Endothelial cell of umbilical vein (primary cell): ENCODE data around the gene TOP2A. TPM values are rescaled to one million over a fixed set of nuclear protein-coding genes. Genes with fewer than 3 reads are reported as not detected.
A peak's percentile ranks its signal among the peaks of the same experiment; 100 is the strongest.

Experiments used
- BruUV-seq: library from RNA; stranded (reverse); fragments of 400-500 nt; replicated peaks from 2 replicates; lab custom pipeline; 2021; lab: Mats Ljungman, UMichigan
- CTCF ChIA-PET: fragments of 300-600, 350-600 bp; sonication (Branson Sonifier 250); formaldehyde crosslinking; loops from one replicate; lab custom pipeline; 2021; ENCODE audit warnings: antibody characterized with exemption, inconsistent platforms; lab: Charles Lee
- POLR2A ChIA-PET: fragments of 300-600, 350-600 bp; sonication (Branson Sonifier 250); formaldehyde crosslinking; loops from one replicate; lab custom pipeline; 2021; ENCODE audit warnings: antibody characterized with exemption, inconsistent platforms; lab: Charles Lee
- DNase-seq: peaks from one replicate; pipeline ENCODE4 v3.0.0-alpha.2; 2011; ENCODE audit warnings: low read depth, low spot score
- FAIRE-seq: peaks from 2 replicates; lab custom pipeline; 2011; peaks lifted over from hg19 to GRCh38; lab: Jason Lieb, UNC
- H2AFZ ChIP-seq: 2 replicates; pipeline ENCODE4 v1.6.0; 2012; ENCODE audit warnings: low read depth, low read length, control low read depth, inconsistent platforms
- H3K27ac ChIP-seq: 2 replicates; pipeline ENCODE4 v1.5.1; 2011; ENCODE audit warnings: low read depth, mild to moderate bottlenecking, control low read depth, low read length, moderate library complexity; ENCODE audit not compliant: insufficient read depth
- H3K27me3 ChIP-seq, 2 experiments: 2 replicates each; pipeline versions ENCODE4 v1.6.0 to v1.6.1; 2011; ENCODE audit warnings: low read length in 2 of 2, mixed read lengths in 1 of 2; ENCODE audit not compliant: control insufficient read depth in 2 of 2, insufficient read depth in 2 of 2
- H3K36me3 ChIP-seq, 2 experiments: 2 replicates in 1 of 2; 3 replicates in 1 of 2; pipeline ENCODE4 v1.5.1; 2011; ENCODE audit warnings: low read length in 2 of 2, mild to moderate bottlenecking in 1 of 2, moderate library complexity in 1 of 2; ENCODE audit not compliant: control insufficient read depth in 2 of 2, insufficient read depth in 2 of 2; ENCODE audit errors: extremely low read depth in 1 of 2
- H3K4me1 ChIP-seq: 3 replicates; pipeline ENCODE4 v1.5.1; 2011; ENCODE audit warnings: mild to moderate bottlenecking, low read length; ENCODE audit not compliant: control insufficient read depth, insufficient read depth; ENCODE audit errors: extremely low read depth
- H3K4me2 ChIP-seq: 2 replicates; pipeline ENCODE4 v1.6.1; 2011; ENCODE audit warnings: low read length, control low read depth, mixed read lengths; ENCODE audit not compliant: insufficient read depth
- H3K4me3 ChIP-seq, 3 experiments: fragments of 200-600 bp in 1 of 3; sonication (generic), shearing (Covaris generic) in 1 of 3; replicated peaks in 1 of 3; 2 replicates each; pipeline ENCODE4 v1.5.1; 2011 to 2016; ENCODE audit warnings: control low read depth in 3 of 3, low read length in 3 of 3, mild to moderate bottlenecking in 2 of 3, inconsistent platforms in 1 of 3, low read depth in 1 of 3, moderate library complexity in 1 of 3; ENCODE audit not compliant: insufficient read depth in 1 of 3
- H3K79me2 ChIP-seq: 2 replicates; pipeline ENCODE4 v1.6.0; 2012; ENCODE audit warnings: low read length, inconsistent platforms; ENCODE audit not compliant: control insufficient read depth, insufficient read depth
- H3K9ac ChIP-seq: replicated peaks from 2 replicates; pipeline ENCODE3; 2011; ENCODE audit warnings: low read length, control low read depth; ENCODE audit not compliant: insufficient read depth; ENCODE audit errors: extremely low read depth
- H3K9me1 ChIP-seq: replicated peaks from 3 replicates; pipeline ENCODE4 v1.6.0; 2011; ENCODE audit warnings: mild to moderate bottlenecking, low read length; ENCODE audit not compliant: control insufficient read depth, insufficient read depth; ENCODE audit errors: extremely low read depth
- H3K9me3 ChIP-seq: replicated peaks from 2 replicates; pipeline ENCODE4 v1.5.1; 2012; ENCODE audit warnings: low read length, inconsistent platforms; ENCODE audit not compliant: control insufficient read depth, insufficient read depth
- H4K20me1 ChIP-seq: replicated peaks from 2 replicates; pipeline ENCODE3; 2011; ENCODE audit warnings: mild to moderate bottlenecking, low read length; ENCODE audit not compliant: control insufficient read depth, insufficient read depth; ENCODE audit errors: extremely low read depth
- CTCF ChIP-seq, 2 donors: IDR thresholded peaks; 1 replicate in 1 of 2; 2 replicates in 1 of 2; pipeline ENCODE4 v1.5.1; 2011; ENCODE audit warnings: low read length in 2 of 2, mild to moderate bottlenecking in 2 of 2, moderate library complexity in 2 of 2, control low read depth in 1 of 2, inconsistent platforms in 1 of 2, low read depth in 1 of 2; ENCODE audit not compliant: insufficient read depth in 1 of 2; ENCODE audit errors: extremely low read depth in 1 of 2
- EZH2 ChIP-seq: IDR thresholded peaks from 2 replicates; pipeline ENCODE4 v1.6.1; 2012; ENCODE audit warnings: borderline replicate concordance, low read depth, mild to moderate bottlenecking, moderate library complexity, low read length, inconsistent platforms; ENCODE audit not compliant: severe bottlenecking
- FOS ChIP-seq: IDR thresholded peaks from 2 replicates; pipeline ENCODE4 v1.6.1; 2011; ENCODE audit warnings: mild to moderate bottlenecking, low read length, moderate library complexity, borderline replicate concordance; ENCODE audit not compliant: insufficient read depth
- GATA2 ChIP-seq: IDR thresholded peaks from 2 replicates; pipeline ENCODE4 v1.7.0; 2011; ENCODE audit warnings: low read depth, mild to moderate bottlenecking, moderate library complexity, mixed read lengths, low read length; ENCODE audit not compliant: insufficient read length, insufficient read depth
- JUN ChIP-seq: IDR thresholded peaks from 2 replicates; pipeline ENCODE4 v1.6.1; 2011; ENCODE audit warnings: borderline replicate concordance, low read depth; ENCODE audit not compliant: insufficient read length, insufficient read depth
- MAX ChIP-seq: IDR thresholded peaks from 2 replicates; pipeline ENCODE4 v1.6.1; 2011; ENCODE audit not compliant: insufficient read depth, insufficient read length
- MYC ChIP-seq: IDR thresholded peaks from one replicate; pipeline ENCODE4 v1.6.1; 2011; ENCODE audit warnings: mild to moderate bottlenecking, low read depth, low read length
- POLR2A ChIP-seq: IDR thresholded peaks from 2 replicates; pipeline ENCODE4 v1.6.1; 2012; ENCODE audit warnings: low read depth, mild to moderate bottlenecking, control low read depth, low read length
- POLR2AphosphoS5 ChIP-seq: IDR thresholded peaks from 2 replicates; pipeline ENCODE4 v1.6.1; 2012; ENCODE audit warnings: low read depth, mild to moderate bottlenecking, control low read depth, low read length, moderate library complexity; ENCODE audit not compliant: insufficient read depth
- dilution Hi-C: fragments of 300-500 bp; cut with MboI; formaldehyde crosslinking; loops from one replicate; pipeline ENCODE4 v1.15.0; 2019; ENCODE audit warnings: low sequenced_read_pairs; ENCODE audit not compliant: extremely low pct_ligation_motif_present
- intact Hi-C: fragments of 100-400 bp; cut with micrococcal nuclease; formaldehyde crosslinking; loops from one replicate; pipeline ENCODE4 v1.10.0; 2022
- polyA plus RNA-seq, 4 experiments: library from polyadenylated mRNA; depleted of rRNA in 3 of 4; stranded (reverse) in 3 of 4; unstranded in 1 of 4; fragments of >200 nt; gene quantifications; 2 replicates each; pipeline versions ENCODE4 v1.2.1 to v1.2.3, GENCODE V29; 2011 to 2012; ENCODE audit warnings: missing spikeins in 1 of 4
- total RNA-seq: library from RNA; stranded (reverse); gene quantifications from 2 replicates; pipeline ENCODE4 v1.2.3, GENCODE V29; 2021

TOP2A gene
- total and polyA plus RNA-seq, 2 donors (not counting 3 experiments of a cell fraction or from before 2014, with no cell fraction given): 31.3 to 160 TPM

GRCh38 chr17:40347319-40348135 lies 70.2 kb downstream of the TOP2A start:
- no peaks in the 10 kb centered on the region for H3K9me1 ChIP-seq
- POLR2A ChIA-PET: no interaction called here
- FAIRE-seq: peak; percentile 88
- no peaks in the 10 kb centered on the region for H3K9me3 ChIP-seq
- CTCF ChIA-PET: interaction anchor here (1.1 to 18.3 kb wide), 7 partner anchors 14 to 188 kb away, joined by 3 to 530 read pairs (median 3); partner anchors contain the start of genes RARA, TOP2A and WIPF2
- H2AFZ ChIP-seq: no peak overlapping the region
- H4K20me1 ChIP-seq: no peaks in the 10 kb centered on the region
- H3K4me3 ChIP-seq: no peak overlapping the region
- peaks cover 69% of the 10 kb centered on the region for H3K4me1 ChIP-seq
- intact Hi-C loops (loop anchor here (5.0 kb wide), 1 partner anchor 130 kb away; the partner anchor contains the start of gene WIPF2), dilution Hi-C loops (no loop called here)
- peak overlapping the region; percentile 37 for H3K4me2 ChIP-seq
- peak overlapping the region; percentile 0 for H3K9ac ChIP-seq
- TF ChIP-seq MYC: no peak
- TF ChIP-seq POLR2A: peak; percentile 45
- TF ChIP-seq FOS: no peak
- peak; percentile 10 for TF ChIP-seq POLR2AphosphoS5
- H3K27me3 ChIP-seq: no peaks in the 10 kb centered on the region
- H3K36me3 ChIP-seq: peaks cover 2 to 30% of the 10 kb centered on the region in 2 experiments
- H3K79me2 ChIP-seq: peaks cover 73% of the 10 kb centered on the region
- DNase-seq: peak; percentile 32
- H3K27ac ChIP-seq: peak overlapping the region; percentile 63
- BruUV-seq: no TSS peak

GRCh38 chr17:40346765-40347158 lies 70.9 kb downstream of the TOP2A start:
- Histone ChIP-seq H3K36me3 (peaks cover 0 to 22% of the 10 kb centered on the region in 2 experiments), H3K27ac (peak overlapping the region; percentile 63), H2AFZ (no peak overlapping the region), H3K27me3 (no peaks in the 10 kb centered on the region), H3K9me1 (no peaks in the 10 kb centered on the region), H3K9me3 (no peaks in the 10 kb centered on the region), H3K4me1 (peaks cover 69% of the 10 kb centered on the region), H3K4me2 (no peak overlapping the region), H3K9ac (peak overlapping the region; percentile 0), H3K79me2 (peaks cover 76% of the 10 kb centered on the region), H3K4me3 (no peak overlapping the region), H4K20me1 (no peaks in the 10 kb centered on the region)
- dilution Hi-C loops: no loop called here
- BruUV-seq: no TSS peak
- DNase-seq (no peak), FAIRE-seq (peak; percentile 77)
- CTCF ChIA-PET: interaction anchor here (1.4 to 18.3 kb wide), 5 partner anchors 8 to 188 kb away, joined by 3 to 530 read pairs (median 28); partner anchors contain the start of genes RARA and WIPF2
- POLR2A ChIA-PET: no interaction called here
- no peak for TF ChIP-seq POLR2AphosphoS5
- TF ChIP-seq EZH2: no peak
- no peak for TF ChIP-seq FOS
- no peak for TF ChIP-seq POLR2A
- no peak for TF ChIP-seq MYC
- TF ChIP-seq CTCF (IDR thresholded peaks at IDR 0.05; ENCODE audit: extremely low read depth in 1 of 2, insufficient read depth in 1 of 2, low read depth in 1 of 2, low read length in 2 of 2): no peak
- TF ChIP-seq MAX: no peak
- TF ChIP-seq GATA2: no peak
- no peak for TF ChIP-seq JUN
- intact Hi-C loops: loop anchor here (5.0 kb wide), 1 partner anchor 129 kb away; the partner anchor contains the start of gene WIPF2
